Smooth muscle cell (in vitro differentiated cells): ENCODE measurements around the gene AKR1C2. TPM values are rescaled to one million over a fixed set of nuclear protein-coding genes. Genes with fewer than 3 reads are reported as not detected.
"Not testable (repeated sequence)": the region's sequence is repeated elsewhere in the genome, so short reads cannot be mapped to it uniquely, and the experiment has no call there.

Experiments used
- DNase-seq: peaks from one replicate; lab custom pipeline; 2025; ENCODE audit not compliant: unreplicated experiment; lab: John Stamatoyannopoulos, UW
- H2AFZ ChIP-seq: fragments of 200-600 bp; sonication (generic); 2 replicates; pipeline ENCODE4 v1.6.0; 2016; ENCODE audit warnings: antibody characterized with exemption, low read depth, mild to moderate bottlenecking
- H3F3A ChIP-seq: fragments of 200-600 bp; sonication (generic); 2 replicates; pipeline ENCODE4 v1.6.0; 2017; ENCODE audit warnings: antibody characterized with exemption, low read depth
- H3K27ac ChIP-seq: fragments of 200-600 bp; sonication (generic); 2 replicates; pipeline ENCODE4 v1.5.1; 2016; ENCODE audit warnings: low read depth, mild to moderate bottlenecking
- H3K27me3 ChIP-seq: fragments of 200-600 bp; sonication (generic); 2 replicates; pipeline ENCODE4 v1.6.1; 2016; ENCODE audit warnings: low read depth, mild to moderate bottlenecking
- H3K36me3 ChIP-seq: fragments of 200-600 bp; sonication (generic); 2 replicates; pipeline ENCODE4 v1.5.1; 2016; ENCODE audit warnings: low read depth
- H3K4me1 ChIP-seq: fragments of 200-600 bp; sonication (generic); 2 replicates; pipeline ENCODE4 v1.5.1; 2016; ENCODE audit warnings: low read depth
- H3K4me2 ChIP-seq: fragments of 200-600 bp; sonication (generic); 2 replicates; pipeline ENCODE4 v1.6.0; 2016; ENCODE audit warnings: mild to moderate bottlenecking
- H3K4me3 ChIP-seq: fragments of 200-600 bp; sonication (generic); 2 replicates; pipeline ENCODE4 v1.5.1; 2016; ENCODE audit warnings: mild to moderate bottlenecking
- H3K79me2 ChIP-seq: fragments of 200-600 bp; sonication (generic); 2 replicates; pipeline ENCODE4 v1.6.0; 2016; ENCODE audit warnings: low read depth, mild to moderate bottlenecking
- H3K9ac ChIP-seq: fragments of 200-600 bp; sonication (generic); 2 replicates; pipeline ENCODE4 v1.6.0; 2016; ENCODE audit warnings: low read depth
- H3K9me3 ChIP-seq: fragments of 200-600 bp; sonication (generic); replicated peaks from 2 replicates; pipeline ENCODE4 v1.5.1; 2016; ENCODE audit warnings: low read depth
- H4K20me1 ChIP-seq: fragments of 200-600 bp; sonication (generic); 2 replicates; pipeline ENCODE4 v1.6.0; 2016; ENCODE audit warnings: low read depth
- WGBS: methylation state at CpG from one replicate; pipeline ENCODE4 v1.1.7; 2016; ENCODE audit warnings: low lambda C conversion rate; 5-methylcytosine and 5-hydroxymethylcytosine counted together
- polyA plus RNA-seq: library from polyadenylated mRNA; unstranded; fragments of >200 nt; fragmentation: Nextera tagmentation; extraction: Ambion mirVana; gene quantifications from 2 replicates; pipeline ENCODE4 v1.2.1, GENCODE V29; 2016
- total RNA-seq: library from RNA; depleted of rRNA; stranded (reverse); fragments of >200 nt; gene quantifications from 2 replicates; pipeline ENCODE4 v1.2.3, GENCODE V29; 2014
- TF ChIP-seq, protein P1 (sequence below): fragments of 200-600 bp; sonication (generic); IDR thresholded peaks from 2 replicates; pipeline ENCODE4 v1.5.1; 2017; ENCODE audit warnings: borderline replicate concordance, mild to moderate bottlenecking, antibody characterized with exemption; ENCODE audit not compliant: insufficient read depth, poor library complexity, severe bottlenecking

AKR1C2 gene
- total and polyA plus RNA-seq, 2 experiments from 2014 or later, result 6.6 to 19.6 TPM

DNA sequence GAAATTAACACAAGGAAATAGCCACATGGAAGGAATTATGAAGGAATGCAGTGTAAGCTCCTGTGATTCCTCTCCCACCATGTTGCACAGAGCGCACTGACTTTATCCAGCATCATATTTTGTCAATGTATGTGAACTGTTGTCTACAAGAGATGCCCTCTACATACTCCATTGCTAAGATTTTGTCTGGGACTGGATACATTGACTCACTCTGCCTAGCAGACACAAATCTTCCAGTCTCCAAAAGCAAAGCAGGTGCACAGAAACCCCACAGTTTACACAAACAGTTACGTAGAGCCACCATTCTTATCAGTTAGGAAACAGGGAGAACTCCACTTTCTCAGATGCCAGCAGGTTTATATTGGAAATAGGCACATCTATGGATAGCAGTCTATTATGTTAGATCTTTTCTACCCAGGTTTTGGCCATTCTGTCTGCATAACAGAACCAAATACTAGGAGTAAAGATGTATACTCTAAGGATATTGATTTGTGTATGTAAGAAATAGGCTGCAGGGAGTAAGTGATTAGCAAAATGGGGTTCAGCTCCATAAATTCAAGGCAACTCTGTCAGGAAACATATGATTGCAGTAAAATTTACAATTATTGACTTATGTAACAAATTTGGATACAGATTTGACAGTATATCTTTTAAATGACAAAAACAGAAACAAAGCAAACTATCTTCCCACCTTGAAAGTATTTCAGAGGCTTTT is 1.5 kb downstream of the AKR1C2 start:
- Histone ChIP-seq H3K4me1 (no peaks in the 10 kb centered on the region), H2AFZ (no peak overlapping the region), H3K9me3 (no peaks in the 10 kb centered on the region), H3K36me3 (no peaks in the 10 kb centered on the region), H3K9ac (no peak overlapping the region), H3K27me3 (no peaks in the 10 kb centered on the region), H3K27ac (no peak overlapping the region), H4K20me1 (no peaks in the 10 kb centered on the region), H3F3A (no peaks in the 10 kb centered on the region), H3K4me3 (no peak overlapping the region), H3K4me2 (no peak overlapping the region), H3K79me2 (no peaks in the 10 kb centered on the region)
- DNase-seq, result no peak
- 95% methylated on average over 2 of the region's 2 CpGs for WGBS
- TF ChIP-seq, protein P1, sequence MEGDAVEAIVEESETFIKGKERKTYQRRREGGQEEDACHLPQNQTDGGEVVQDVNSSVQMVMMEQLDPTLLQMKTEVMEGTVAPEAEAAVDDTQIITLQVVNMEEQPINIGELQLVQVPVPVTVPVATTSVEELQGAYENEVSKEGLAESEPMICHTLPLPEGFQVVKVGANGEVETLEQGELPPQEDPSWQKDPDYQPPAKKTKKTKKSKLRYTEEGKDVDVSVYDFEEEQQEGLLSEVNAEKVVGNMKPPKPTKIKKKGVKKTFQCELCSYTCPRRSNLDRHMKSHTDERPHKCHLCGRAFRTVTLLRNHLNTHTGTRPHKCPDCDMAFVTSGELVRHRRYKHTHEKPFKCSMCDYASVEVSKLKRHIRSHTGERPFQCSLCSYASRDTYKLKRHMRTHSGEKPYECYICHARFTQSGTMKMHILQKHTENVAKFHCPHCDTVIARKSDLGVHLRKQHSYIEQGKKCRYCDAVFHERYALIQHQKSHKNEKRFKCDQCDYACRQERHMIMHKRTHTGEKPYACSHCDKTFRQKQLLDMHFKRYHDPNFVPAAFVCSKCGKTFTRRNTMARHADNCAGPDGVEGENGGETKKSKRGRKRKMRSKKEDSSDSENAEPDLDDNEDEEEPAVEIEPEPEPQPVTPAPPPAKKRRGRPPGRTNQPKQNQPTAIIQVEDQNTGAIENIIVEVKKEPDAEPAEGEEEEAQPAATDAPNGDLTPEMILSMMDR, result no peak

DNA sequence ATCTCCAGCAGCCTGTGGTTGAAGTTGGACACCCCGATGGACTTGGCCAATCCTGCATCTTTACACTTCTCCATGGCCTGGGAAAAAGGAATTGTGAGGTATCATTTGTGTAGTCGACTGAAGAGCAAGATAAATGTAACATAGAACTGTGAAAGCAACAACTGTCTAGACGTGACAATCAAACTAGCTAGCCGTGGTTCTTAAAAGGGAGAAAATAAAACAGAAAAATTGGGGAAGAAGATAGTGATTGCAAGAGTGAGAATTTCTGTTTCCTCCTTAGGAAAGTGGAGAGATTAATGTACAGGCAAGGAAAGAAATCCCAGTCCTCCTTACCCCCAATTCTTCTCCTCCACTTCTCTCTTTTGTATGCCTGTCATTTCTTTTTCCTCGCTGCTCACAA is 5.0 kb downstream of the AKR1C2 start:
- WGBS, result 97% methylated on average over 5 of the region's 5 CpGs
- Histone ChIP-seq H3K27me3 (no peaks in the 10 kb centered on the region), H4K20me1 (no peaks in the 10 kb centered on the region), H3K27ac (no peak overlapping the region), H3K4me2 (no peak overlapping the region), H3K4me1 (no peaks in the 10 kb centered on the region), H3K9me3 (no peaks in the 10 kb centered on the region), H3K36me3 (no peaks in the 10 kb centered on the region), H3F3A (no peaks in the 10 kb centered on the region), H3K9ac (no peak overlapping the region), H3K4me3 (no peak overlapping the region), H3K79me2 (no peaks in the 10 kb centered on the region), H2AFZ (no peak overlapping the region)
- no peak for DNase-seq
- TF ChIP-seq, protein P1, result no peak

DNA sequence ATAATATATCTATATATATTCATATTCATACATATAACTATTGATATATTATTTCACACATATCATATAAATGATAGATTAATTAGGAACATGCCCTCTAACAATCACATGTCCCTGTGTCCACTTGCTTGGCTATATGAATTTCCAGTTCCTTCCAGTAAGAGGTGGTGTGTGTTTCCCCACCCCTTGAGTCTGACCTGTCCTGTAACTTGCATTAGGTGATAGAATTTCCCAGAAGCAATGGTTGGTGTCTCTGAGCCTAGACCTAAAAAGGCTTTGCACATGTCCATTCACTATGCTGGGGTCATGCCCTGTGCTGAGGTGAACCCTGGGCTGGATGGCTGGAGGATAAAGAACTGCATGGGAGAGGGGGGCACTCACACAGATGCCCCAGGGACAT is 9.4 kb downstream of the AKR1C2 start:
- H3F3A ChIP-seq, H2AFZ ChIP-seq, H3K36me3 ChIP-seq, H3K27ac ChIP-seq, H3K4me2 ChIP-seq, H3K9ac ChIP-seq, DNase-seq, H3K4me3 ChIP-seq, H3K9me3 ChIP-seq, H4K20me1 ChIP-seq, H3K27me3 ChIP-seq, H3K79me2 ChIP-seq, H3K4me1 ChIP-seq: not testable (repeated sequence)

DNA sequence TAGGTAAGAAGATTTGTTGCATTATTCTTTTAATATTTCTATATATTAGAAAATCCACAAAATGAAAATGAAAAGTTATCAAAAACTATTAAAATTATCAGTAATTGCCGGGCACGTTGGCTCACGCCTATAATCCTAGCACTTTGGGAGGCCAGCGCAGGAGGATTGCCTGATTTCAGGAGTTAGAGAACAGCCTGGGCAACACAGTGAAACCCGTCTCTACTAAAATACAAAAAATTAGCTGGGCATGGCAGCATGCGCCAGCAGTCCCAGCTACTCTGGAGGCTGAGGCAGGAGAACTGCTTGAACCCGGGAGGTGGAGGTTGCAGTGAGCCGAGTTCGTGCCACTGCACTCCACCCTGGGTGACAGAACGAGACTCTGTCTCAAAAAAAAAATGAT is 11.1 kb downstream of the AKR1C2 start:
- not testable (repeated sequence) for H4K20me1 ChIP-seq, H2AFZ ChIP-seq, H3K4me3 ChIP-seq, H3K27ac ChIP-seq, DNase-seq, H3K79me2 ChIP-seq, H3K4me1 ChIP-seq, H3K36me3 ChIP-seq, H3K4me2 ChIP-seq, H3F3A ChIP-seq, H3K9me3 ChIP-seq, H3K9ac ChIP-seq, H3K27me3 ChIP-seq
- WGBS, result 97% methylated on average over 10 of the region's 10 CpGs

DNA sequence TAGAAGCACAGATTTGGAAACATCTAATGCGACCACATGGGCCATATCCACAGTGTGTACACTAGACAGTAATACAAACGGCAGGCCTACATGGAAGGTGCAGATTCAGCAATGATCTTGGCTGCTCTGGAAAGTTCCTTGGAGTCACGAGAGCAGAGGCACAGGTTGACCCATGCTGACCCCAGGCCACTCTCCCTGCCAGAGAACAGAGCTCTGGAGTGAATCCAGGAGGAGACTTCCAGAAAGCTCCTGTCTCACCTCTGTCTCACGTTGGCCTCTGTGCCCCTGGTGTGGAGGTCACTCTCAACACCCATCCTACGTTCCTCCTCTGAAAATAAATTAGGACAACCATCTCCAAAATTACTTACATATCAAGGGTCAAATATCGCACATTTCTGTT is 12.2 kb downstream of the AKR1C2 start:
- not testable (repeated sequence) for H4K20me1 ChIP-seq, H3K4me2 ChIP-seq, H3F3A ChIP-seq, H3K9me3 ChIP-seq, H3K4me1 ChIP-seq, H3K9ac ChIP-seq, H3K27me3 ChIP-seq, H3K27ac ChIP-seq, H2AFZ ChIP-seq, H3K4me3 ChIP-seq, H3K79me2 ChIP-seq, H3K36me3 ChIP-seq, DNase-seq
- WGBS, result 93% methylated on average over 3 of the region's 6 CpGs
